Activated naive CD8-positive, alpha-beta T cell (primary cell): ENCODE results near the gene CSTF2T.
A peak's percentile ranks its signal among the peaks of the same experiment; 100 is the strongest.
"Not testable (repeated sequence)": the region's sequence is repeated elsewhere in the genome, so short reads cannot be mapped to it uniquely, and the experiment has no call there.

Source experiments
- H3K27ac Mint-ChIP-seq: one replicate; pipeline ENCODE4 v1.8.0; 2021; ENCODE audit warnings: mixed read lengths
- H3K27me3 Mint-ChIP-seq: one replicate; pipeline ENCODE4 v1.8.0; 2021; ENCODE audit warnings: mixed read lengths
- H3K36me3 Mint-ChIP-seq: one replicate; pipeline ENCODE4 v1.8.0; 2021; ENCODE audit warnings: mixed read lengths
- H3K4me1 Mint-ChIP-seq: one replicate; pipeline ENCODE4 v1.8.0; 2021; ENCODE audit warnings: low read depth, mixed read lengths
- H3K4me3 Mint-ChIP-seq: one replicate; pipeline ENCODE4 v1.8.0; 2021; ENCODE audit warnings: mild to moderate bottlenecking, mixed read lengths
- H3K9me3 Mint-ChIP-seq: one replicate; pipeline ENCODE4 v1.8.0; 2021; ENCODE audit warnings: low read depth, mixed read lengths

The CSTF2T gene

GRCh38 chr10:51707821-51708424, 8.5 kb upstream of the CSTF2T start:
- no peaks in the 10 kb centered on the region for H3K27me3 Mint-ChIP-seq
- H3K27ac Mint-ChIP-seq: peak overlapping the region; percentile 65
- no peak overlapping the region for H3K4me3 Mint-ChIP-seq
- peaks cover 16% of the 10 kb centered on the region for H3K4me1 Mint-ChIP-seq
- H3K9me3 Mint-ChIP-seq: no peaks in the 10 kb centered on the region
- peaks cover 2% of the 10 kb centered on the region for H3K36me3 Mint-ChIP-seq

DNA sequence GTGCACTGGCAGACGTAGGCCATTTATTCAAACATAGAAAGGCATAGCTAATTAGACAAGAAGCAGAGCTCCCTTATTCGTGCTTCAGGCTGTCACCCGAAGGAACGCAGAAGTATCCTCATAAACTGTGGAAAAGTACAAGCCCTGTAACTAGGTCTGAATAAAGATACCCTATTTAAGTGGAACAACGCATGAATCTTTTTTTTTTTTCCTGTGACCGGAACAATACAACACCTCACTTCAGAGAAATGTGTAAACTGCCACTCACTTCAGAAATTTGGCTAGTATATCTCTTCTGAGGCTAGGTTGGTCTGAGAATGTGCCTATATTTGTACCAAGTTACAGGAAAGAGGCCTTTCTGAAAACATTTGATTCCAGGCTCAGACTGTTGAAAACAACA, 8.0 kb upstream of the CSTF2T start:
- Mint-ChIP-seq H3K4me1 (peaks cover 16% of the 10 kb centered on the region), H3K36me3 (peaks cover 2% of the 10 kb centered on the region), H3K27me3 (no peaks in the 10 kb centered on the region), H3K27ac (no peak overlapping the region), H3K9me3 (no peaks in the 10 kb centered on the region), H3K4me3 (no peak overlapping the region)

- peaks cover 19% of the 10 kb centered on the region for H3K4me1 Mint-ChIP-seq
- H3K9me3 Mint-ChIP-seq: no peaks in the 10 kb centered on the region
- no peak overlapping the region for H3K27ac Mint-ChIP-seq
- H3K27me3 Mint-ChIP-seq: no peaks in the 10 kb centered on the region
- H3K4me3 Mint-ChIP-seq: no peak overlapping the region
- peaks cover 2% of the 10 kb centered on the region for H3K36me3 Mint-ChIP-seq
Observed at GRCh38 chr10:51706225-51706624, 6.8 kb upstream of the CSTF2T start.

DNA sequence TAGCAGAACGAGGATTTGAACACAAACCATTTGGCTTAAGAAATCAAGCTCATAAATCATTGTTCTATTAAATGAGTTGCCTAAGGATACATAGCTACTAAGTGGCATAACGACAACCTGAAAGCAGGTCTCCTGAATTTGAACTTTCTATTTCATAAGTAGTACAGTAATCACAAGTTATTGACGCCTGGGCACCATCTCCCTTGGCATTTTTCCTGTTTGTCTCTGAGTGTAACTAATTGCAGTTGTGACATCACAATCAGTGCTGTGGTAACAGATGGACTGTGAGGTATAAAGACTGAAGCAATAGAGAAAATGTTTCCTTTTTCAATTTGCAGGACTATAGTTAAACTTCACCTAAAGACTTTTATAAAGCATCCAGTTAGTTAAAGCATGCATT, 6.4 kb upstream of the CSTF2T start:
- Mint-ChIP-seq H3K36me3 (peaks cover 2% of the 10 kb centered on the region), H3K9me3 (no peaks in the 10 kb centered on the region), H3K27me3 (no peaks in the 10 kb centered on the region), H3K4me1 (peaks cover 20% of the 10 kb centered on the region), H3K4me3 (no peak overlapping the region), H3K27ac (no peak overlapping the region)

DNA sequence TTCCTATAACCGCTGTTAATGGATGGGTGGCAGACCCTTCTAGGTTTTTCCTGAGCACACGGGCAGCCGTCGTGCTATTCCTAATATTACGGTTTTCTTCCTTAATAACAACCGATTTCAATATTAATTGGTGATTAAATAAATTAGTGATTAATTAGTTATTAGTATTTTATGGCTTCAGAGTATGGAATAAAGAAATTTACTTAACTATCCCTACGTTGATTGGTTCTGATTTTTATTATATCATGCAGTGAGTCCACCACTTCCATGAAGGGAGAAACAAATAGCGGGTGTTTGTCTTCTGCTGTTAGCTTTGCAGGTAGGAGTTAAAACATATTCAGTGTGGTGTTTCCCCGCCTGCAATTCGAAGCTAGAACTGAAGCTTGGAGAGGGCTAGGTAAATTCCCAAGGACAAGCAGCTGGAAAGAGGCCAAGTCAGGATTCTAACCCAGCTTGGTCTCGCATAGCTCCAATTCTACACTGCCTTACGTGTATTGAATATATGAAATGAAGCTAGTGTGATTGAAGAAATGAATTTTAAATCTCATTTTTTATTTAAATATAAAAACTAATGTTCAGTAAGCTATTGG, 928 bp upstream of the CSTF2T start:
- no peaks in the 10 kb centered on the region for H3K9me3 Mint-ChIP-seq
- H3K27me3 Mint-ChIP-seq: no peaks in the 10 kb centered on the region
- peaks cover 47% of the 10 kb centered on the region for H3K4me1 Mint-ChIP-seq
- H3K36me3 Mint-ChIP-seq: peaks cover 14% of the 10 kb centered on the region
- peak overlapping the region; percentile 100 for H3K27ac Mint-ChIP-seq
- H3K4me3 Mint-ChIP-seq: peak overlapping the region; percentile 98

GRCh38 chr10:51699145-51699474, 285 bp downstream of the CSTF2T start:
- Mint-ChIP-seq H3K27me3 (no peaks in the 10 kb centered on the region), H3K4me3 (peak overlapping the region; percentile 98), H3K27ac (peak overlapping the region; percentile 100), H3K36me3 (peaks cover 14% of the 10 kb centered on the region), H3K9me3 (no peaks in the 10 kb centered on the region), H3K4me1 (peaks cover 56% of the 10 kb centered on the region)

DNA sequence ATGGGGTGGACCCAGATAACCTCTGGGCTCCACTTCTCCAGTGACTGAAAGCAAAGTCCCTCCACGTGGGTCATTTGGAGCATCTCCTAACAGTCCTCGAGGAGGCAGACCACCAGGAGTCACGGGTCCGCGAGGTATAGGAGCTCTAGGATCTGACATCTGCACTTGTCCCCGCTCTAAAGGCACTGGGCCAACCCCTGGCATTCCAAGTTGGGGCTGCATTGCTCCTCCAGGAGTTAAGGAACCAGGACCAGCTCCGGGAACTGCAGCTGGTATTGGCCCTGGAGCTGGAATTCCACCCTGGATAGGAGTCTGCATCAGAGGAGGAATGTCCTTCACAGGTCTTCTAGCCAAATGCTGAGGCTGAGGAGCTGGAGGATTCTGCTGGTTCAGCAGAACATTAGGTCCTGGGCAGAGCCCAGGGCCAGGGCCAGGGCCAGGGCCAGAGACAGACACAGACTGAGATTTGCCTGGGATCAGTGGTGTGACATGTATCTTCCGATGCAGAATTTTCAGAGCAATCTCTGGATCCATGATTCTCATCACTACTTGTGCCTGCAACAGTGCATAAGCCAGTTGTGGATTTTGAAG, 827 bp downstream of the CSTF2T start:
- Mint-ChIP-seq H3K9me3 (no peaks in the 10 kb centered on the region), H3K4me3 (peak overlapping the region; percentile 98), H3K4me1 (peaks cover 57% of the 10 kb centered on the region)

DNA sequence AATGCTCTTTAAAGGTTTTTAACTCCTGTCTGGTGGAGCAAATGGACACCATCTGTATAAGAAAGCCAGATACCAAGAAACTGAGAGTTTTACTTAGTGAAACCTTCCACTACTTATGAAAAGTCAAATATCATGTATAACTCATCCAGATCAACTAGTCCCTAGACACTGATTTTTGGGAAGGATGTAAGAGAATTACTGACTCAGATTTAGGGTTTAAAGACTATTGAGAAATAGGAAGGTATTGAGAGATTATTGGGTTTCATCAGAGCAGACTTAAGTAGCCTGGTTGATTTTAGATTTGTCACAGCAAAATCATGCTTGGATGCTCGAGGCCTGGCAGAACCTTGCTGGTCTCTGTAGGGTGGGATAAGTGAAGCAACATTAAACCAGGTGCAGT, 3.1 kb downstream of the CSTF2T start:
- Mint-ChIP-seq H3K4me1 (peaks cover 55% of the 10 kb centered on the region), H3K36me3 (peaks cover 14% of the 10 kb centered on the region), H3K27me3 (no peaks in the 10 kb centered on the region), H3K27ac (no peak overlapping the region), H3K4me3 (peak overlapping the region; percentile 98), H3K9me3 (no peaks in the 10 kb centered on the region)

More for the DNA sequence above, 827 bp downstream of the CSTF2T start:
- Mint-ChIP-seq H3K36me3 (peaks cover 14% of the 10 kb centered on the region), H3K27ac (peak overlapping the region; percentile 100), H3K27me3 (no peaks in the 10 kb centered on the region)

DNA sequence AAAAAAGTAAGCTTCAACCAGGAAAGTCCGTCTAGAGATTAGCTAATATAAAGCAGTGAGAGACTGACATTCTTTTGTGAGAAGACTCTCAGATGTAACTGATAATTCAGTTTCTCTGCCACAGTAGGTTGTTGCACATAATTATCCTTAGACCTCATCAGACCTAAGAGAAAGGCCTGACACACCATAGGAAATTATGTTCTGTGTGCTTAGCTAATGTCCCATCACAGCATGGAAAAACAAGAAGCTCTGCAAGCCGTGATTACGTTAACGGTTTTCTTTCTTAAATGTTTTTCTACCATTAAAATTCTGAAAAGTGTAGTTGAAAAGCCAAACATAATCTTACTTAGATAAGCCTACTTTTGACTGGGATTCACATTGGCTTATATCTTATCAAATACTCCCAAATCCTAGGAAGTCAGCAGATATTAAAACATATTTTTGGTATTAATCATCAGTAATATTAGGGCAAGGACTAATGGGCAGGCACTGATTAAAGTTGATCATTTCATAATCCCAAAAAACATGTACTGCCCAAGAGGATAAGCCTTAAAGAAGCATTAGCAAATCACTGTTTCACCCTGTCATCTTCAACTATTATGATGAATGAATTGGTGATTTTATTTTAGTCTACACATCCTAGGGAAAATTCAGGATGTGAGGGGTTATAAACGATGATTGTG, 5.2 kb downstream of the CSTF2T start:
- Mint-ChIP-seq H3K9me3 (no peaks in the 10 kb centered on the region), H3K4me1 (peaks cover 44% of the 10 kb centered on the region), H3K4me3 (no peak overlapping the region), H3K36me3 (peaks cover 14% of the 10 kb centered on the region), H3K27me3 (no peaks in the 10 kb centered on the region), H3K27ac (no peak overlapping the region)

DNA sequence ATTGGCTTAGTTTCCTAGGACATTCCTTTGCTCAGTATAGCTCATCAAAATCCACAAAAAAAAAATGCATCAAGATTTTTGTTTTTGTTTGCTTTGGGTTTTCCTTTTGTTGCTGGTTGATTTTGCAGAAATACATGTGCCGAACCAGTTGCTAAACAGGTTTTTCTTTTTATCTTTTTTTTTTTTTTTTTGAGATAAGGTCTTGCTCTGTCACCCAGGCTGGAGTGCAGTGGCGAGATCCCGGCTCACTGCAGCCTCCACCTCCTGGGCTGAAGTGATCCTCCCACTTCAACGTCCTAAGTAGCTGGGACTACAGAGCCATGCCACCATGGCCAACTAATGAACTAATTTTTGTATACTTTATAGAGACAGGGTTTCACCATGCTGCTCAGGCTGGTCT, 8.3 kb downstream of the CSTF2T start:
- no peaks in the 10 kb centered on the region for H3K36me3 Mint-ChIP-seq
- H3K4me3 Mint-ChIP-seq: no peak overlapping the region
- peaks cover 19% of the 10 kb centered on the region for H3K4me1 Mint-ChIP-seq
- H3K9me3 Mint-ChIP-seq: no peaks in the 10 kb centered on the region
- H3K27me3 Mint-ChIP-seq: peaks cover 1% of the 10 kb centered on the region
- H3K27ac Mint-ChIP-seq: no peak overlapping the region

- no peaks in the 10 kb centered on the region for H3K36me3 Mint-ChIP-seq
Observed at GRCh38 chr10:51689536-51689935, 9.9 kb downstream of the CSTF2T start.

GRCh38 chr10:51688826-51689225, 10.6 kb downstream of the CSTF2T start:
- not testable (repeated sequence) for H3K27me3 Mint-ChIP-seq, H3K36me3 Mint-ChIP-seq, H3K4me3 Mint-ChIP-seq, H3K9me3 Mint-ChIP-seq, H3K4me1 Mint-ChIP-seq, H3K27ac Mint-ChIP-seq

More at GRCh38 chr10:51689536-51689935, 9.9 kb downstream of the CSTF2T start:
- peaks cover 3% of the 10 kb centered on the region for H3K4me1 Mint-ChIP-seq
- peaks cover 2% of the 10 kb centered on the region for H3K27me3 Mint-ChIP-seq
- no peak overlapping the region for H3K4me3 Mint-ChIP-seq
- H3K27ac Mint-ChIP-seq: no peak overlapping the region
- no peaks in the 10 kb centered on the region for H3K9me3 Mint-ChIP-seq

- Mint-ChIP-seq H3K9me3 (no peaks in the 10 kb centered on the region), H3K4me1 (no peaks in the 10 kb centered on the region), H3K27ac (no peak overlapping the region), H3K4me3 (no peak overlapping the region), H3K27me3 (peaks cover 2% of the 10 kb centered on the region), H3K36me3 (no peaks in the 10 kb centered on the region)
Observed at GRCh38 chr10:51687296-51687695, 12.1 kb downstream of the CSTF2T start.

- Mint-ChIP-seq H3K4me1 (no peaks in the 10 kb centered on the region), H3K4me3 (no peak overlapping the region), H3K27ac (no peak overlapping the region), H3K9me3 (no peaks in the 10 kb centered on the region), H3K36me3 (no peaks in the 10 kb centered on the region), H3K27me3 (peaks cover 4% of the 10 kb centered on the region)
Observed at GRCh38 chr10:51685768-51686167, 13.6 kb downstream of the CSTF2T start.

DNA sequence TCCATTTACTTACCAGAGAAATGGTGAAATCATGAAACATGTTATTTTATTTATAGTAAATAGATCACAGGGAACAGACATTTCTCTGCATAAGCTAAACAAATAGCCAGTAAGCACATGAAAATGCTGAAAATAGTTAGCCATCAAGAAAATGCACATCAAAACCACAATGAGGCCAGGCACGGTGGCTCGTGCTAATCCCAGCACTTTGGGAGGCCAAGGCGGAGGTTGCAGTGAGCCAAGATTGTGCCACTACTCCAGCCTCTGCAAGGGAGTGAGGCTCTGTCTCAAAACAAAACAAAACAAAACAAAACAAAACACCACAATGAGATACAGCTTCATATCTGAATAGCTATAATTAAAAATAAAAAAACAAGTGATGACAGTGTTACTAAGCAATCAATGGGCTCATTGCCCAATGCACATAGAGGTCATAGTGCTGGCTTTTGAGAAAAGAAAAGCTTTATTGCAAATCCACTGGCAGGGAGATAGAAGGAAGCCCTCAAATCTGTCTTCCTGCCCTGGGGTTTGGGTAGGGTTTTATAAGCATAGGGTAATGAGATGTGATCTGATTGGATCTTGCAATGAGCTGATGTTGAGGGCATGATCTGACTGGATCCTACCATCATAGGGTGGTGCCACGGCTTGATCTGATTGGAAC, 16.2 kb downstream of the CSTF2T start:
- H3K27ac Mint-ChIP-seq: no peak overlapping the region
- H3K36me3 Mint-ChIP-seq: no peaks in the 10 kb centered on the region
- peaks cover 7% of the 10 kb centered on the region for H3K27me3 Mint-ChIP-seq
- H3K9me3 Mint-ChIP-seq: no peaks in the 10 kb centered on the region
- H3K4me1 Mint-ChIP-seq: no peaks in the 10 kb centered on the region
- no peak overlapping the region for H3K4me3 Mint-ChIP-seq
